PFSK-1 (cell line): ENCODE results near the gene SNX13.

Experiments
- FOXP2 ChIP-seq: optimal IDR thresholded peaks from 2 replicates; pipeline ENCODE3; 2011; ENCODE audit warnings: borderline replicate concordance, control low read depth, inconsistent platforms; ENCODE audit not compliant: insufficient read depth; ENCODE audit errors: extremely low read length, extremely low read depth
- POLR2AphosphoS5 ChIP-seq: IDR thresholded peaks from 2 replicates; pipeline ENCODE4 v1.6.1; 2012; ENCODE audit warnings: low read depth, mild to moderate bottlenecking, control low read depth, low read length, moderate library complexity
- SIN3A ChIP-seq: IDR thresholded peaks from 2 replicates; pipeline ENCODE4 v1.6.1; 2012; ENCODE audit warnings: mild to moderate bottlenecking, low read length, moderate library complexity, borderline replicate concordance; ENCODE audit not compliant: insufficient read depth
- TAF1 ChIP-seq: IDR thresholded peaks from 2 replicates; pipeline ENCODE4 v1.6.1; 2012; ENCODE audit warnings: low read length, control low read depth, borderline replicate concordance; ENCODE audit not compliant: insufficient read depth
- TF ChIP-seq, protein P1 (sequence below), 2 experiments: IDR thresholded peaks; 2 replicates each; pipeline versions ENCODE4 v1.6.1 to v1.8.0; 2011 to 2012; ENCODE audit warnings: low read depth in 2 of 2, low read length in 2 of 2, control low read depth in 1 of 2, inconsistent platforms in 1 of 2, mild to moderate bottlenecking in 1 of 2, moderate library complexity in 1 of 2; ENCODE audit not compliant: insufficient read depth in 1 of 2

DNA sequence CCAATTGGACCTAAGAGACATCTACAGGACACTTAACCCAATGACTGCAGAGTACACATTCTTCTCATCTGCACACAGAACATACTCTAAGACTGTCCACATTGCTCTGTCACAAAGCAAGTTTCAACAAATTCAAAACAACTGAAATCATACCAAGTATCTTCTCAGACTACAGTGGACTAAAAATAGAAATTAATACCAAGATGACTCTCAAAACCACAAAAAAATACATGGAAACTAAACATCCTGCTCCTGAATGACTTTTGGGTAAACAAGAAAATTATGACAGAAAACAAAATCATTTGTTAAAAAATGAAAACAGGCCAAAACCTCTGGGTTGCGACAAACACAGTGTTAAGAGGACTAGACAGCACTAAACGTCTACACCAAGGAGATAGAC lies 24.5 kb downstream of the SNX13 start:
- TF ChIP-seq POLR2AphosphoS5 (no peak), FOXP2 (no peak), TAF1 (no peak), SIN3A (no peak)
- TF ChIP-seq, protein P1, sequence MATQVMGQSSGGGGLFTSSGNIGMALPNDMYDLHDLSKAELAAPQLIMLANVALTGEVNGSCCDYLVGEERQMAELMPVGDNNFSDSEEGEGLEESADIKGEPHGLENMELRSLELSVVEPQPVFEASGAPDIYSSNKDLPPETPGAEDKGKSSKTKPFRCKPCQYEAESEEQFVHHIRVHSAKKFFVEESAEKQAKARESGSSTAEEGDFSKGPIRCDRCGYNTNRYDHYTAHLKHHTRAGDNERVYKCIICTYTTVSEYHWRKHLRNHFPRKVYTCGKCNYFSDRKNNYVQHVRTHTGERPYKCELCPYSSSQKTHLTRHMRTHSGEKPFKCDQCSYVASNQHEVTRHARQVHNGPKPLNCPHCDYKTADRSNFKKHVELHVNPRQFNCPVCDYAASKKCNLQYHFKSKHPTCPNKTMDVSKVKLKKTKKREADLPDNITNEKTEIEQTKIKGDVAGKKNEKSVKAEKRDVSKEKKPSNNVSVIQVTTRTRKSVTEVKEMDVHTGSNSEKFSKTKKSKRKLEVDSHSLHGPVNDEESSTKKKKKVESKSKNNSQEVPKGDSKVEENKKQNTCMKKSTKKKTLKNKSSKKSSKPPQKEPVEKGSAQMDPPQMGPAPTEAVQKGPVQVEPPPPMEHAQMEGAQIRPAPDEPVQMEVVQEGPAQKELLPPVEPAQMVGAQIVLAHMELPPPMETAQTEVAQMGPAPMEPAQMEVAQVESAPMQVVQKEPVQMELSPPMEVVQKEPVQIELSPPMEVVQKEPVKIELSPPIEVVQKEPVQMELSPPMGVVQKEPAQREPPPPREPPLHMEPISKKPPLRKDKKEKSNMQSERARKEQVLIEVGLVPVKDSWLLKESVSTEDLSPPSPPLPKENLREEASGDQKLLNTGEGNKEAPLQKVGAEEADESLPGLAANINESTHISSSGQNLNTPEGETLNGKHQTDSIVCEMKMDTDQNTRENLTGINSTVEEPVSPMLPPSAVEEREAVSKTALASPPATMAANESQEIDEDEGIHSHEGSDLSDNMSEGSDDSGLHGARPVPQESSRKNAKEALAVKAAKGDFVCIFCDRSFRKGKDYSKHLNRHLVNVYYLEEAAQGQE (IDR thresholded peaks at IDR 0.05; ENCODE audit: insufficient read depth in 1 of 2, low read depth in 2 of 2, low read length in 2 of 2), result no peak
